Measurements from ENCODE around the gene MED31.

The MED31 gene

DNA sequence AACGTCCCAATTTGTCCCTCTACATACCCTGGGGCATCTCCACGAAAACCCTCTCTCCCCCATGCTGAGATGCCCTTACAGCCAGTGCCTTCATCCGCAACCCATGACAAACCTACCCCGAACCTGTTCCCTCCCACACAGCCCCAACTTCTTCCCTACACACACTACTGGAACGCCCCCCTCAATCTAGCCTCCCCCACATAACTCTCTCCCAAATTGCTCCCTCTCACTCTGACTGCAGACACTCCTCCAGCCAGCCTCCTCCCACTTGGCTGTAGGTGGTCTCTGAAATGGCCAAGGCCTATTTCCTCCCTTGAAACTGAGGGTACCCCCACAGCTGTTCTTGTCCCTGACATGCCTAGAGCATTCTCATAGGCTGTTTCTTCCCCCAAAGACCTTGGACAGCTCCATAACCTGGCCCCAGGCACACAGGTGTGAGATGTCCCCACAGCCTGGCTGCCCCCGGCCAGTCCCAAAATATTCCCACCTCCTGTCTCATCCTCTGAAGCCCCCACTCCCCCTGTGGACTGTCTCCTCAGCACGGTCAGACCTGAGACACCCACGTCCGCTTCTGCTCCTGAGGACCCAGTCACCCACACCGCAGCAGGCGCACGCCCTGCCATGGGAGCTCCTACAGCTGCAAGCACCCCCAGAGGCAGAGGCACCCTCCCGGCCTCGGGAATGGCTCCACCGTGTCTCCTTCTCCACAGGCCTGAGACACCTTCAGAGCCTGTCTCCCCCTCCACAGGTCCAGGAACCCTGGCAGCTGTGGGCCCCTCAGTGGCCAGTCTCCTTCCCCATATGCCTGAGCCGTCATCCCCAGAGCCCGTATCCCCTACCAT lies 14.6 kb downstream of the MED31 start:
- Histone ChIP-seq H2BK15ac (ENCODE audit: low read depth, poor library complexity, severe bottlenecking) (no peak overlapping the region), H4K8ac (ENCODE audit: low read length) (no peak overlapping the region), H3K9me3 (ENCODE audit: control insufficient read depth, low read length) (peaks cover 6% of the 10 kb centered on the region), H3K23ac (ENCODE audit: low read length in 2 of 2) (peak overlapping the region in 1 of 2 experiments; percentile 48), H3K4ac (ENCODE audit: low read depth in 1 of 2, low read length in 2 of 2) (no peak overlapping the region), H3K14ac (ENCODE audit: low read length in 2 of 2) (no peak overlapping the region), H2BK5ac (ENCODE audit: low read depth, low read length, poor library complexity, severe bottlenecking) (no peak overlapping the region), H2BK120ac (ENCODE audit: low read depth, low read length) (no peak overlapping the region), H3K9ac (ENCODE audit: low read length) (no peak overlapping the region), H3K4me2 (ENCODE audit: low read length, poor library complexity, severe bottlenecking) (no peak overlapping the region), H3K18ac (ENCODE audit: low read depth in 1 of 2, low read length in 2 of 2) (no peak overlapping the region), H3K27ac (ENCODE audit: low read length, poor library complexity, severe bottlenecking) (no peak overlapping the region), H2AFZ (ENCODE audit: low read depth, low read length) (no peak overlapping the region), H4K91ac (ENCODE audit: low read length) (no peak overlapping the region), H3K79me1 (replicated peaks; ENCODE audit: low read length, poor library complexity, severe bottlenecking) (peaks cover 42% of the 10 kb centered on the region), H3K27me3 (ENCODE audit: control insufficient read depth in 1 of 2, insufficient read depth in 1 of 2, low read length in 2 of 2) (no peaks in the 10 kb centered on the region), H3K36me3 (ENCODE audit: control insufficient read depth in 1 of 2, insufficient read depth in 2 of 2, low read depth in 1 of 2, low read length in 2 of 2) (peaks cover 24 to 37% of the 10 kb centered on the region in 2 experiments), H3K4me1 (ENCODE audit: control insufficient read depth, insufficient read depth, low read depth, low read length) (peaks cover 27% of the 10 kb centered on the region), H3K4me3 (ENCODE audit: insufficient read depth in 1 of 2, low read depth in 1 of 2, low read length in 2 of 2) (no peak overlapping the region), H2BK12ac (ENCODE audit: low read length in 2 of 2) (no peak overlapping the region), H2AK5ac (ENCODE audit: low read length, severe bottlenecking) (no peak overlapping the region)
- no peak for DNase-seq
- WGBS = 96% methylated on average over 17 of the region's 17 CpGs

DNA sequence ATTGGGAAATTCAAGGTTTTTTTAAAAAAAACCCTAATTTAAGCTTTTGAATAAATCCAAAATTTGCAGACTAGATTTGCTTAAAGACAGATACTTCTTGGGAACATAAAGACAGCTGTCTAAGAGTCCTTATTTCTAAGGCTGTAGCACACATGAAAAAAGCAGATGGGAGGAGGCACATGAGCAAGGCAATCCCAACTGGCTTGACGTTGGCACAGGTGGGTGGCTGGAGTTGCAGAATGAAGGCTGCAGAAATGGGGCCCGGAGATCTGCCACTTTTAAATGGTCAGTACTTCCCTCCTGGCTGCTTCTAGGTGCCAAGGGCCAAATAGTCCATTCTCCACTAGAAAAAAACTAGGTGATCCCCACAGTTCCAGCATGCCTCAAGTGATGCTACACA lies 15.3 kb downstream of the MED31 start:
- Histone ChIP-seq H3K36me3 (ENCODE audit: control insufficient read depth in 1 of 2, insufficient read depth in 2 of 2, low read depth in 1 of 2, low read length in 2 of 2) (peaks cover 24 to 44% of the 10 kb centered on the region in 2 experiments), H3K4me2 (ENCODE audit: low read length, poor library complexity, severe bottlenecking) (no peak overlapping the region), H3K4me3 (ENCODE audit: insufficient read depth in 1 of 2, low read depth in 1 of 2, low read length in 2 of 2) (no peak overlapping the region), H3K14ac (ENCODE audit: low read length in 2 of 2) (no peak overlapping the region), H2BK15ac (ENCODE audit: low read depth, poor library complexity, severe bottlenecking) (no peak overlapping the region), H3K4ac (ENCODE audit: low read depth in 1 of 2, low read length in 2 of 2) (no peak overlapping the region), H3K18ac (ENCODE audit: low read depth in 1 of 2, low read length in 2 of 2) (no peak overlapping the region), H4K91ac (ENCODE audit: low read length) (no peak overlapping the region), H2BK120ac (ENCODE audit: low read depth, low read length) (no peak overlapping the region), H3K4me1 (ENCODE audit: control insufficient read depth, insufficient read depth, low read depth, low read length) (peaks cover 27% of the 10 kb centered on the region), H3K9me3 (ENCODE audit: control insufficient read depth, low read length) (peaks cover 6% of the 10 kb centered on the region), H2AK5ac (ENCODE audit: low read length, severe bottlenecking) (no peak overlapping the region), H3K27ac (ENCODE audit: low read length, poor library complexity, severe bottlenecking) (no peak overlapping the region), H3K9ac (ENCODE audit: low read length) (no peak overlapping the region), H2AFZ (ENCODE audit: low read depth, low read length) (no peak overlapping the region), H3K79me1 (replicated peaks; ENCODE audit: low read length, poor library complexity, severe bottlenecking) (peaks cover 45% of the 10 kb centered on the region), H3K23ac (ENCODE audit: low read length in 2 of 2) (no peak overlapping the region), H2BK5ac (ENCODE audit: low read depth, low read length, poor library complexity, severe bottlenecking) (no peak overlapping the region), H4K8ac (ENCODE audit: low read length) (no peak overlapping the region), H3K27me3 (ENCODE audit: control insufficient read depth in 1 of 2, insufficient read depth in 1 of 2, low read length in 2 of 2) (no peaks in the 10 kb centered on the region), H2BK12ac (ENCODE audit: low read length in 2 of 2) (no peak overlapping the region)
- no peak for DNase-seq
- whole genome bisulfite sequencing = 95% methylated on average over 2 of the region's 2 CpGs

DNA sequence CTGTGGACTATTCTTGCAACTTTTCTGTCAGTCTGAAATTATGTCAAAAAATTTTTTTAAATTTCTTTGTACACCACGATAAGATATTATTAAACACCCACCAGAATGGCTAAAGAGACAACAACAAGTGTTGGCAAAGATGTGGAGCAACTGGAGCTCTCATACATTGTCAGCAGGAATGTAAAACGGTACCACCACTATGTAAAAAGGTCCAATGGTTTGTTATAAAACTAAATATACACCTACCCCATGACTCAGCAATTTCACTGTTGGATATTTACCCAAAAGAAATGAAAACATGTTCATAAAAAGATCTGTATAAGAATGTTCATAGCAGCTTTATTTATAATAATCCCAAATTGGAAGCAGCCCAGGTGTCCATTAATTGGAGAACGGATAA lies 18.1 kb downstream of the MED31 start:
- Histone ChIP-seq H3K27ac (ENCODE audit: low read length, poor library complexity, severe bottlenecking) (no peak overlapping the region), H3K4me1 (ENCODE audit: control insufficient read depth, insufficient read depth, low read depth, low read length) (peaks cover 14% of the 10 kb centered on the region), H2AFZ (ENCODE audit: low read depth, low read length) (no peak overlapping the region), H2BK15ac (ENCODE audit: low read depth, poor library complexity, severe bottlenecking) (no peak overlapping the region), H3K79me1 (replicated peaks; ENCODE audit: low read length, poor library complexity, severe bottlenecking) (peaks cover 42% of the 10 kb centered on the region), H4K91ac (ENCODE audit: low read length) (no peak overlapping the region), H3K14ac (ENCODE audit: low read length in 2 of 2) (no peak overlapping the region), H3K4me2 (ENCODE audit: low read length, poor library complexity, severe bottlenecking) (no peak overlapping the region), H3K23ac (ENCODE audit: low read length in 2 of 2) (no peak overlapping the region), H3K4ac (ENCODE audit: low read depth in 1 of 2, low read length in 2 of 2) (no peak overlapping the region), H4K8ac (ENCODE audit: low read length) (no peak overlapping the region), H2BK12ac (ENCODE audit: low read length in 2 of 2) (no peak overlapping the region), H2BK5ac (ENCODE audit: low read depth, low read length, poor library complexity, severe bottlenecking) (no peak overlapping the region), H2AK5ac (ENCODE audit: low read length, severe bottlenecking) (no peak overlapping the region), H3K9me3 (ENCODE audit: control insufficient read depth, low read length) (peaks cover 6% of the 10 kb centered on the region), H3K9ac (ENCODE audit: low read length) (no peak overlapping the region), H2BK120ac (ENCODE audit: low read depth, low read length) (no peak overlapping the region), H3K18ac (ENCODE audit: low read depth in 1 of 2, low read length in 2 of 2) (no peak overlapping the region), H3K27me3 (ENCODE audit: control insufficient read depth in 1 of 2, insufficient read depth in 1 of 2, low read length in 2 of 2) (no peaks in the 10 kb centered on the region), H3K36me3 (ENCODE audit: control insufficient read depth in 1 of 2, insufficient read depth in 2 of 2, low read depth in 1 of 2, low read length in 2 of 2) (peaks cover 24 to 71% of the 10 kb centered on the region in 2 experiments), H3K4me3 (ENCODE audit: insufficient read depth in 1 of 2, low read depth in 1 of 2, low read length in 2 of 2) (no peak overlapping the region)
- no peak for DNase-seq
- WGBS = 100% methylated on average over 1 of the region's 3 CpGs

DNA sequence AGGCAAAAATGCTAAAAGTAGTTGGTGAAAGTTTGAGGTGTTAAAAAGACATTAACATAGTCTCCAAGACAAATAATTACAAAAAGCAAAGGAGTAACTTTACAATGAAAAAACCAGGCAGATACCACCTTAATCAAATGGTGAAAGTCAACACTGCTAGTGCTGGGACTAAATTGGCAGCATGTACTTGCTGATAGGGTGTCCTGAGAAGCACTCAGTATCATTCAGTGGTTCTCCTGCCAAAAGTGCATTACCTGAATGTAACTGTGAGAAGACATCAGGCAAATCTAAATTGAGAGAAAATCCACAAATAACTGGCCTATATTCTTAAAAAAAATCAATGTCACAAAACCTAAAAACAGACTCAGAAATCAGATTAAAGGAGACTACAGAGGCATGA lies 18.9 kb downstream of the MED31 start:
- no peak overlapping the region for H3K27ac ChIP-seq (ENCODE audit: low read length, poor library complexity, severe bottlenecking)

More for the DNA sequence above, 18.9 kb downstream of the MED31 start:
- peaks cover 6% of the 10 kb centered on the region for H3K4me1 ChIP-seq (ENCODE audit: control insufficient read depth, insufficient read depth, low read depth, low read length)
- H3K9me3 ChIP-seq (ENCODE audit: control insufficient read depth, low read length) = peaks cover 6% of the 10 kb centered on the region
- H3K4me2 ChIP-seq (ENCODE audit: low read length, poor library complexity, severe bottlenecking) = no peak overlapping the region
- H3K36me3 ChIP-seq (ENCODE audit: control insufficient read depth in 1 of 2, insufficient read depth in 2 of 2, low read depth in 1 of 2, low read length in 2 of 2) = peaks cover 22 to 78% of the 10 kb centered on the region in 2 experiments
- H3K14ac ChIP-seq (ENCODE audit: low read length in 2 of 2) = no peak overlapping the region
- no peak overlapping the region for H2BK12ac ChIP-seq (ENCODE audit: low read length in 2 of 2)
- DNase-seq = no peak
- H4K91ac ChIP-seq (ENCODE audit: low read length) = no peak overlapping the region
- H2BK5ac ChIP-seq (ENCODE audit: low read depth, low read length, poor library complexity, severe bottlenecking) = no peak overlapping the region
- H3K18ac ChIP-seq (ENCODE audit: low read depth in 1 of 2, low read length in 2 of 2) = no peak overlapping the region
- no peak overlapping the region for H2AFZ ChIP-seq (ENCODE audit: low read depth, low read length)
- H3K27me3 ChIP-seq (ENCODE audit: control insufficient read depth in 1 of 2, insufficient read depth in 1 of 2, low read length in 2 of 2) = no peaks in the 10 kb centered on the region
- no peak overlapping the region for H2AK5ac ChIP-seq (ENCODE audit: low read length, severe bottlenecking)
- no peak overlapping the region for H4K8ac ChIP-seq (ENCODE audit: low read length)
- H2BK15ac ChIP-seq (ENCODE audit: low read depth, poor library complexity, severe bottlenecking) = no peak overlapping the region
- H2BK120ac ChIP-seq (ENCODE audit: low read depth, low read length) = no peak overlapping the region
- no peak overlapping the region for H3K23ac ChIP-seq (ENCODE audit: low read length in 2 of 2)
- H3K4me3 ChIP-seq (ENCODE audit: insufficient read depth in 1 of 2, low read depth in 1 of 2, low read length in 2 of 2) = no peak overlapping the region
- H3K79me1 ChIP-seq (replicated peaks; ENCODE audit: low read length, poor library complexity, severe bottlenecking) = peaks cover 38% of the 10 kb centered on the region
- H3K4ac ChIP-seq (ENCODE audit: low read depth in 1 of 2, low read length in 2 of 2) = no peak overlapping the region
- no peak overlapping the region for H3K9ac ChIP-seq (ENCODE audit: low read length)
